Lung (tissue), 12 donors: ENCODE measurements around the gene CENPQ. TPM values are rescaled to one million over a fixed set of nuclear protein-coding genes. Genes with fewer than 3 reads are reported as not detected.

Experiments used
- ATAC-seq: fragments of 200-7000 bp; cut with Tn5 transposase; one replicate; pipeline ENCODE4 v1.9.1; 2020; ENCODE audit warnings: moderate number of reproducible peaks; ENCODE audit not compliant: insufficient read depth, low FRiP score
- DNase-seq, 3 donors: peaks; one replicate each; pipeline ENCODE4 v3.0.0-alpha.2; 2013 to 2017
- H3K27ac ChIP-seq, 2 donors: one replicate each; pipeline ENCODE4 v1.5.1; 2013; ENCODE audit warnings: mild to moderate bottlenecking in 2 of 2, moderate library complexity in 2 of 2, control low read depth in 1 of 2, inconsistent platforms in 1 of 2, low read depth in 1 of 2, low read length in 1 of 2
- H3K27me3 ChIP-seq, 3 donors: one replicate each; pipeline ENCODE4 v1.5.1; 2013; ENCODE audit warnings: low read length in 2 of 3; ENCODE audit not compliant: control insufficient read depth in 3 of 3, insufficient read depth in 3 of 3
- H3K36me3 ChIP-seq, 4 donors: one replicate each; pipeline ENCODE4 v1.5.1; 2013; ENCODE audit warnings: low read length in 4 of 4, mild to moderate bottlenecking in 1 of 4, moderate library complexity in 1 of 4; ENCODE audit not compliant: control insufficient read depth in 4 of 4, insufficient read depth in 4 of 4
- H3K4me1 ChIP-seq, 5 donors: one replicate each; pipeline ENCODE4 v1.5.1; 2013; ENCODE audit warnings: low read length in 5 of 5, mild to moderate bottlenecking in 2 of 5, moderate library complexity in 1 of 5; ENCODE audit not compliant: control insufficient read depth in 5 of 5, insufficient read depth in 5 of 5
- H3K4me3 ChIP-seq: one replicate; pipeline ENCODE4 v1.5.1; 2013; ENCODE audit warnings: mild to moderate bottlenecking, control low read depth, moderate library complexity
- H3K9ac ChIP-seq, 2 donors: one replicate each; pipeline ENCODE4 v1.5.1; 2013; ENCODE audit warnings: low read length in 2 of 2, control low read depth in 1 of 2; ENCODE audit not compliant: insufficient read depth in 1 of 2
- H3K9me3 ChIP-seq, 4 donors: one replicate each; pipeline ENCODE4 v1.5.1; 2013; ENCODE audit warnings: low read length in 3 of 4, mild to moderate bottlenecking in 1 of 4, moderate library complexity in 1 of 4; ENCODE audit not compliant: control insufficient read depth in 4 of 4, insufficient read depth in 3 of 4
- CTCF ChIP-seq: IDR thresholded peaks from 2 replicates; pipeline ENCODE4 v1.5.1; 2012; ENCODE audit warnings: mild to moderate bottlenecking; ENCODE audit errors: control extremely low read depth, extremely low read depth
- WGBS, 2 donors: extraction: QIAGEN DNeasy Blood & Tissue Kit; methylation state at CpG; one replicate each; pipeline ENCODE4 v1.1.7; 2013; 5-methylcytosine and 5-hydroxymethylcytosine counted together
- polyA plus RNA-seq, 2 donors: library from polyadenylated mRNA; stranded (reverse); fragments of 200-250 nt; gene quantifications; one replicate each; pipeline ENCODE4 v1.2.1, GENCODE V29; 2013
- total RNA-seq, 2 donors: library from RNA; depleted of rRNA in 1 of 2; stranded (reverse); fragments of >200 nt in 1 of 2; gene quantifications; one replicate each; pipeline ENCODE4 v1.2.1, GENCODE V29; 2014 to 2021
- donor health status: control.
- donor health status: control.
- donor health status: Bipolar disorder and iron deficiency.
- donor health status: healthy.
- donor health status: DM: yes; HTN: yes; CAD: no.

CENPQ gene
- total and polyA plus RNA-seq, 4 donors = 3.5 to 9.2 (median 3.6) TPM

GRCh38 chr6:49517919-49518318 lies 54.7 kb downstream of the CENPQ start:
- no peak for TF ChIP-seq CTCF
- no peak for ATAC-seq
- no peaks in the 10 kb centered on the region for H3K9me3 ChIP-seq
- H3K27me3 ChIP-seq = no peaks in the 10 kb centered on the region
- no peak overlapping the region for H3K4me3 ChIP-seq
- no peaks in the 10 kb centered on the region for H3K36me3 ChIP-seq
- WGBS, 2 donors = 88 to 89% methylated on average over 2 of the region's 2 CpGs
- no peak overlapping the region for H3K27ac ChIP-seq
- H3K9ac ChIP-seq = no peak overlapping the region
- DNase-seq = no peak
- H3K4me1 ChIP-seq = no peaks in the 10 kb centered on the region

- Histone ChIP-seq H3K27me3 (no peaks in the 10 kb centered on the region), H3K4me3 (no peak overlapping the region), H3K4me1 (no peaks in the 10 kb centered on the region), H3K9ac (no peak overlapping the region), H3K27ac (no peak overlapping the region), H3K36me3 (no peaks in the 10 kb centered on the region), H3K9me3 (no peaks in the 10 kb centered on the region)
- WGBS, 2 donors = 79 to 87% methylated on average over 1 of the region's 1 CpG
- no peak for ATAC-seq
- no peak for TF ChIP-seq CTCF
- DNase-seq = no peak
These were observed 56.5 kb downstream of the CENPQ start for GRCh38 chr6:49519660-49520059.

- Histone ChIP-seq H3K9ac (no peak overlapping the region), H3K27ac (no peak overlapping the region), H3K27me3 (no peaks in the 10 kb centered on the region), H3K4me3 (no peak overlapping the region), H3K9me3 (no peaks in the 10 kb centered on the region), H3K4me1 (no peaks in the 10 kb centered on the region), H3K36me3 (no peaks in the 10 kb centered on the region)
- ATAC-seq = no peak
- TF ChIP-seq CTCF = no peak
- WGBS, 2 donors = 73 to 84% methylated on average over 7 of the region's 7 CpGs
- no peak for DNase-seq
These were observed 59.8 kb downstream of the CENPQ start for GRCh38 chr6:49522710-49523593.
